Tibial nerve (tissue), 4 donors: ENCODE measurements around the gene MTMR3. TPM values are rescaled to one million over a fixed set of nuclear protein-coding genes. Genes with fewer than 3 reads are reported as not detected.
"Not testable (repeated sequence)": the region's sequence is repeated elsewhere in the genome, so short reads cannot be mapped to it uniquely, and the experiment has no call there.

Experiments used
- DNase-seq, 2 donors: peaks; one replicate each; pipeline ENCODE4 v3.0.0-alpha.2; 2019; ENCODE audit warnings: low spot score in 2 of 2
- H3K27ac ChIP-seq, 4 donors: fragments of 200-600 bp; sonication (generic) in 3 of 4; one replicate each; pipeline ENCODE4 v1.5.1; 2017 to 2019; ENCODE audit warnings: mild to moderate bottlenecking in 1 of 4
- H3K27me3 ChIP-seq, 2 donors: fragments of 200-600 bp; sonication (generic) in 1 of 2; one replicate each; pipeline versions ENCODE4 v1.5.1 to v1.6.0; 2017 to 2019
- H3K36me3 ChIP-seq, 3 donors: fragments of 200-600 bp; sonication (generic); one replicate each; pipeline ENCODE4 v1.5.1; 2018 to 2019
- H3K4me1 ChIP-seq, 4 donors: fragments of 200-600 bp; sonication (generic) in 3 of 4; one replicate each; pipeline ENCODE4 v1.5.1; 2017 to 2019
- H3K4me3 ChIP-seq, 4 donors: fragments of 200-600 bp; sonication (generic) in 3 of 4; one replicate each; pipeline ENCODE4 v1.5.1; 2017 to 2019; ENCODE audit warnings: mild to moderate bottlenecking in 1 of 4, moderate library complexity in 1 of 4
- H3K9me3 ChIP-seq, 4 donors: fragments of 200-600 bp; sonication (generic) in 3 of 4; one replicate each; pipeline ENCODE4 v1.5.1; 2017 to 2019
- EP300 ChIP-seq, 2 donors: sonication (generic); formaldehyde crosslinking; IDR thresholded peaks; one replicate each; pipeline ENCODE4 v1.6.1; 2017; ENCODE audit warnings: antibody characterized with exemption in 2 of 2, mild to moderate bottlenecking in 1 of 2
- POLR2A ChIP-seq, 2 donors: fragments of 450-650 bp; IDR thresholded peaks; one replicate each; pipeline ENCODE4 v1.6.1; 2017; ENCODE audit warnings: antibody characterized with exemption in 2 of 2, mild to moderate bottlenecking in 2 of 2, moderate library complexity in 2 of 2
- WGBS, 2 donors: methylation state at CpG; one replicate each; pipeline ENCODE4 v1.1.5; 2018; 5-methylcytosine and 5-hydroxymethylcytosine counted together
- total RNA-seq, 4 donors: library from RNA; depleted of rRNA; stranded (reverse); fragments of >200 nt; gene quantifications; one replicate each; pipeline ENCODE4 v1.1.0, GENCODE V29; 2016
- TF ChIP-seq, protein P1 (sequence below), 5 experiments: fragments of 200-600 bp in 3 of 5; fragments of 450-650 bp in 2 of 5; sonication (generic) in 3 of 5; IDR thresholded peaks; one replicate each; pipeline ENCODE4 v1.5.1; 2016 to 2019; ENCODE audit warnings: antibody characterized with exemption in 5 of 5, mild to moderate bottlenecking in 3 of 5, moderate library complexity in 2 of 5

The MTMR3 gene
- total RNA-seq, 4 donors from 2014 or later = 56.1 to 91.2 (median 74.5) TPM

DNA sequence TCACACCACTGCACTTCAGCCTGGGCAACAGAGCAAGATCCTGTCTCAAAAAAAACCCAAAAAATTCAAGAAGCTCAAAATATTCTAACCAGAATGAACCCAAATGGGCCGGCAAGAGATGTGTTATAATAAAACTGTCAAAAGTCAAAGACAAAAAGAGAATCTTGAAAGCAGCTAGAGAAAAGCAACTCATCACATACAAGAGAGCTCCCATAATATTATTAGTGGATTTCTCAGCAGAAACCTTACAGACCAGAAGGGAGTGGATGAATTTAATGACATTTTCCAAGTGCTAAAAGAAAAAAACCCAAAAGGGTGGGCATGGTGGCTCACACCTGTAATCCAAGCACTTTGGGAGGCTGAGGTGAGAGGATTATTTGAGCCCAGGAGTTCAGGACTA is 174.4 kb downstream of the MTMR3 start:
- TF ChIP-seq EP300 (IDR thresholded peaks at IDR 0.05) = no peak
- no peak for TF ChIP-seq POLR2A (IDR thresholded peaks at IDR 0.05)
- TF ChIP-seq, protein P1, sequence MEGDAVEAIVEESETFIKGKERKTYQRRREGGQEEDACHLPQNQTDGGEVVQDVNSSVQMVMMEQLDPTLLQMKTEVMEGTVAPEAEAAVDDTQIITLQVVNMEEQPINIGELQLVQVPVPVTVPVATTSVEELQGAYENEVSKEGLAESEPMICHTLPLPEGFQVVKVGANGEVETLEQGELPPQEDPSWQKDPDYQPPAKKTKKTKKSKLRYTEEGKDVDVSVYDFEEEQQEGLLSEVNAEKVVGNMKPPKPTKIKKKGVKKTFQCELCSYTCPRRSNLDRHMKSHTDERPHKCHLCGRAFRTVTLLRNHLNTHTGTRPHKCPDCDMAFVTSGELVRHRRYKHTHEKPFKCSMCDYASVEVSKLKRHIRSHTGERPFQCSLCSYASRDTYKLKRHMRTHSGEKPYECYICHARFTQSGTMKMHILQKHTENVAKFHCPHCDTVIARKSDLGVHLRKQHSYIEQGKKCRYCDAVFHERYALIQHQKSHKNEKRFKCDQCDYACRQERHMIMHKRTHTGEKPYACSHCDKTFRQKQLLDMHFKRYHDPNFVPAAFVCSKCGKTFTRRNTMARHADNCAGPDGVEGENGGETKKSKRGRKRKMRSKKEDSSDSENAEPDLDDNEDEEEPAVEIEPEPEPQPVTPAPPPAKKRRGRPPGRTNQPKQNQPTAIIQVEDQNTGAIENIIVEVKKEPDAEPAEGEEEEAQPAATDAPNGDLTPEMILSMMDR (IDR thresholded peaks at IDR 0.05) = no peak
- Histone ChIP-seq H3K9me3 (peaks cover 0 to 16% (median 2%) of the 10 kb centered on the region in 4 donors), H3K27me3 (no peaks in the 10 kb centered on the region), H3K36me3 (no peaks in the 10 kb centered on the region), H3K4me1 (no peaks in the 10 kb centered on the region), H3K27ac (no peak overlapping the region), H3K4me3 (no peak overlapping the region)
- WGBS, 2 donors = 95% methylated on average over 1 of the region's 1 CpG
- no peak for DNase-seq

DNA sequence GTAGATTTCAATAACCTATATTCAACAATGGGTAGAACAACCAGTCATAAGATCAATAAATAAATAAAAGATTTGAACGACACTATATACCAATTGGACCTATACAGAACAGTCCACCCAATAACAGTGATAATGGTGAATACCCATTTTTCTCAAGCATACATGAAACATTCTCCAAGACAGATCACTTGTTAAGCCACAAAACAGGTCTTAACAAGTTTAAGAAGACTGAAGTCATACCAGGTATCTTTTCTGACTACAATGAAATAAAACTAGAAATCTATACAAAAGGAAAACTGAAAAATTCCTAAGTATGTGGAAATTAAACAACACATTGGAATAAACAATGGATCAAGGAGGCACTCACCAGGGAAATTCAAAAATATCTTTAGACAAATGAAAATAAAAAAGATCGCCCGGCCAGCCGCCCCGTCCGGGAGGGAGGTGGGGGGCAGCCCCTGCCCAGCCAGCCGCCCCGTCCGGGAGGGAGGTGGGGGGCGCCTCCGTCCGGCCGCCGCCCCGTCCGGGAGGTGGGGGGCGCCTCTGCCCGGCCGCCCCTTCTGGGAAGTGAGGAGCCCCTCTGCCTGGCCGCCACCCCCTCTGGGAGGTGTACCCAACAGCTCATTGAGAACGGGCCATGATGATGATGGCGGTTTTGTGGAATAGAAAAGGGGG is 176.5 kb downstream of the MTMR3 start:
- not testable (repeated sequence) for H3K4me1 ChIP-seq, DNase-seq, H3K4me3 ChIP-seq

DNA sequence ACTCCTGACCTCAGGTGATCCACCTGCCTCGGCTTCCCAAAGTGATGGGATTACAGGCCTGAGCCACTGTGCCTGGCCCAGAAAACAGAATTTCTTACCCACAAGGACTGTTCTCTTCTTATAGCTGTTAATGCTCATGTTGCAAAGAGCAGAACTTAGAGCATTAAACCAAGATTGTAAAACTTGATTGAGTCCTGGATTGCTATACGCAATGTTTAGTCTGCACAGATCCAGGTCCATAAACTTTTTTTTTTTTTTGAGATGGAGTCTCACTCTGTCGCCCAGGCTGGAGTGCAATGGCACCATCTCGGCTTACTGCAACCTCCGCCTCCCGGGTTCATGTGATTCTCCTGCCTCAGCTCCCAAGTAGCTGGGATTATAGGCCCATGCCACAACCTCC is 178.1 kb downstream of the MTMR3 start:
- H3K4me3 ChIP-seq, DNase-seq, H3K4me1 ChIP-seq, H3K36me3 ChIP-seq, H3K27me3 ChIP-seq, H3K27ac ChIP-seq: not testable (repeated sequence)
- peaks cover 0 to 49% (median 2%) of the 10 kb centered on the region in 4 donors for H3K9me3 ChIP-seq
- 92 to 95% methylated on average over 6 of the region's 6 CpGs for WGBS, 2 donors

More for the DNA sequence above, 176.5 kb downstream of the MTMR3 start:
- not testable (repeated sequence) for H3K27me3 ChIP-seq, H3K27ac ChIP-seq, H3K36me3 ChIP-seq
- peaks cover 0 to 34% (median 2%) of the 10 kb centered on the region in 4 donors for H3K9me3 ChIP-seq
- WGBS, 2 donors = 84 to 96% methylated on average over 20 of the region's 22 CpGs

DNA sequence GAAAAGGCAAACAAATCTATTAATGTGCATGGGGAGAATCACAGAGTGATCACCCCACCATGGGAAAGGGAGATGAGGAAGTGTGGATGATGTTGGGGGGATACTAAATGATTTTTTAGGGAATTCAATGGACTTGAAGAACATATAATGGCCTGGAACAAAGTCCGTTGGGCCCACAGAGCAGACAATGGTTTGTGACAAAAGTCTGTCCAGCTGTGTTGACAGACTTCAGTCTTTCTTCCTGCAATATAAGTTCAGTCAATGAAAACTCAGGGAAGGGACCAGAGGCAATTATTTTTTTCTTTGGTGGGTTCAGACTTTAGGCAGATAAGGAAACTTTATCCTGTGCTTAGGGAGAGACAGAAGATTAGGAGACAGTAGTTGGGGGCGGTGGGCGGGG is 179.3 kb downstream of the MTMR3 start:
- TF ChIP-seq, protein P1 (IDR thresholded peaks at IDR 0.05) = no peak
- TF ChIP-seq EP300 (IDR thresholded peaks at IDR 0.05) (no peak), POLR2A (IDR thresholded peaks at IDR 0.05) (no peak)

DNA sequence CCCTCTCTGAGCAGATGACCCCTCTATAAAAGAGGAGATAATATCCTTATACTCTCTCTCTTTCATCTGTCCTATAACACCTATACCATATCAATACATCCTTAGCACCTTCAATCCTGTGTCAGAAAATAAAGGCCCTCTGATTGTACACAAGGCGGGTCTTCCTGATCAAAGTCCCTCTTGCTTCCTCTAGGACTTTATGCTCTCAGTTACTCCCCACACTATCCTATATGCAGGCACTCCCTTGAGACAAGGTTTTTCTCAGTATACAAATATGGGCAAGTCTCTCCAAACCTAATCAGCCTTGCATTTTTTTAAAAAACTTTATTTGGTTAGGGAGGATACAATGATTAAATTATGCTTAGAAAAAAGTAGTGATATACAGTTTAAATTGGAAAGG is 180.0 kb downstream of the MTMR3 start:
- peaks cover 0 to 42% (median 2%) of the 10 kb centered on the region in 4 donors for H3K9me3 ChIP-seq
- DNase-seq = no peak
- 96 to 98% methylated on average over 1 of the region's 1 CpG for WGBS, 2 donors
- TF ChIP-seq, protein P1 (IDR thresholded peaks at IDR 0.05) = no peak
- TF ChIP-seq EP300 (IDR thresholded peaks at IDR 0.05) = no peak
- TF ChIP-seq POLR2A (IDR thresholded peaks at IDR 0.05) = no peak
- H3K4me1 ChIP-seq = no peaks in the 10 kb centered on the region
- H3K27me3 ChIP-seq = no peaks in the 10 kb centered on the region
- H3K36me3 ChIP-seq = no peaks in the 10 kb centered on the region
- no peak overlapping the region for H3K4me3 ChIP-seq
- H3K27ac ChIP-seq = no peak overlapping the region

More for the DNA sequence above, 179.3 kb downstream of the MTMR3 start:
- no peaks in the 10 kb centered on the region for H3K36me3 ChIP-seq
- 72 to 87% methylated on average over 3 of the region's 3 CpGs for WGBS, 2 donors
- no peak for DNase-seq
- no peaks in the 10 kb centered on the region for H3K27me3 ChIP-seq
- no peak overlapping the region for H3K27ac ChIP-seq
- H3K4me1 ChIP-seq = no peaks in the 10 kb centered on the region
- H3K9me3 ChIP-seq = peaks cover 0 to 49% (median 2%) of the 10 kb centered on the region in 4 donors
- H3K4me3 ChIP-seq = no peak overlapping the region

DNA sequence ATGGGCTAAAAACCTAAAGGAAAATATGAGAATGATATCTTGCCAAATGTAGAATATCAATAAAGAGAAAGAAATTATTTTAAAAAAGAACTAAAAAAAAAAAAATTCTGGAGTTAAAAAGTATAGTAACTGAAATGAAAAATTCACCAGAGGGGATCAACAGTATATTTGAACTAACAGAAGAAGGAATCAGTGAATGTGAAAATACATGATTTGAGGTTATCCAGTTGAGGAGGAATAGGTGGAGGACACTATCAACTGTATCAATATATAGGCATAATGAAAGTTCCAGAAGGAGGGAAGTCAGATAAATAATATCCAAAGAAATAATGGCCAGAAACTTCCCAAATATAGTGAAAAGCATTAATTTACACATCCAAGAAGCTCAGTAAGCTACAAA is 181.2 kb downstream of the MTMR3 start:
- no peaks in the 10 kb centered on the region for H3K36me3 ChIP-seq
- H3K9me3 ChIP-seq = peaks cover 0 to 39% (median 0%) of the 10 kb centered on the region in 4 donors
- TF ChIP-seq EP300 (IDR thresholded peaks at IDR 0.05) (no peak), POLR2A (IDR thresholded peaks at IDR 0.05) (no peak)
- TF ChIP-seq, protein P1 (IDR thresholded peaks at IDR 0.05) = no peak
- no peak overlapping the region for H3K4me3 ChIP-seq
- H3K4me1 ChIP-seq = no peaks in the 10 kb centered on the region
- DNase-seq = no peak
- no peak overlapping the region for H3K27ac ChIP-seq
- H3K27me3 ChIP-seq = no peaks in the 10 kb centered on the region
